ENCODE measurements around the gene ZNF43.

DNA sequence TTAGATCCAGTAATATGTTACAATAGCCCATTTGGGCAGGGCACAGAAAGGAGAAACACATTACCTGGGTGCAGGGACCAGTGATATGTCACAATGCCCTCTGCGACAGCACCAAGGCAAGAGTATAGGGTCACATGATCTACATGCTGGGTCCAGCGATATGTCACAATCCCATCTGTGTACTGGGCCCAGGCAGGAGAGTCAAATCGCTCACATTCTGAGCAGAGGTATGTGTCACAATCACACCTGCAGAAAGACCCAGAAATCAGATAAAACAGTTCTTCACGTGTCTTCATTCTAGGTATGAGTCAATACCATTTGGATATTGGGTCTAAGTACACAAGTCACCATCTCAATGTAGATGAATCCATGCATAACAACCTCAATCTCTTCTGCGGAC, 7.1 kb upstream of the ZNF43 start:
- no peak for TF ChIP-seq EZH2 (IDR thresholded peaks at IDR 0.05; ENCODE audit: borderline replicate concordance, low read length)
- TF ChIP-seq, protein P1, sequence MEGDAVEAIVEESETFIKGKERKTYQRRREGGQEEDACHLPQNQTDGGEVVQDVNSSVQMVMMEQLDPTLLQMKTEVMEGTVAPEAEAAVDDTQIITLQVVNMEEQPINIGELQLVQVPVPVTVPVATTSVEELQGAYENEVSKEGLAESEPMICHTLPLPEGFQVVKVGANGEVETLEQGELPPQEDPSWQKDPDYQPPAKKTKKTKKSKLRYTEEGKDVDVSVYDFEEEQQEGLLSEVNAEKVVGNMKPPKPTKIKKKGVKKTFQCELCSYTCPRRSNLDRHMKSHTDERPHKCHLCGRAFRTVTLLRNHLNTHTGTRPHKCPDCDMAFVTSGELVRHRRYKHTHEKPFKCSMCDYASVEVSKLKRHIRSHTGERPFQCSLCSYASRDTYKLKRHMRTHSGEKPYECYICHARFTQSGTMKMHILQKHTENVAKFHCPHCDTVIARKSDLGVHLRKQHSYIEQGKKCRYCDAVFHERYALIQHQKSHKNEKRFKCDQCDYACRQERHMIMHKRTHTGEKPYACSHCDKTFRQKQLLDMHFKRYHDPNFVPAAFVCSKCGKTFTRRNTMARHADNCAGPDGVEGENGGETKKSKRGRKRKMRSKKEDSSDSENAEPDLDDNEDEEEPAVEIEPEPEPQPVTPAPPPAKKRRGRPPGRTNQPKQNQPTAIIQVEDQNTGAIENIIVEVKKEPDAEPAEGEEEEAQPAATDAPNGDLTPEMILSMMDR (conservative IDR thresholded peaks at IDR 0.05 in 1 of 2, IDR thresholded peaks at IDR 0.05 in 1 of 2; ENCODE audit: extremely low read depth in 1 of 2, insufficient read depth in 1 of 2, low read depth in 1 of 2, low read length in 2 of 2), result no peak
